IMR-90 (cell line): Measurements from ENCODE around the gene ARAP3.

Source experiments
- BHLHE40 ChIP-seq: fragments of 150-350 bp; IDR thresholded peaks from 2 replicates; pipeline ENCODE4 v1.6.1; 2016; ENCODE audit warnings: mild to moderate bottlenecking, low read depth, low read length
- CEBPB ChIP-seq: IDR thresholded peaks from 2 replicates; pipeline ENCODE4 v1.6.1; 2012; ENCODE audit warnings: low read depth, low read length, improper control_type of control experiment
- CHD1 ChIP-seq: IDR thresholded peaks from 2 replicates; pipeline ENCODE4 v1.6.1; 2012; ENCODE audit warnings: low read depth, low read length, improper control_type of control experiment
- CTCF ChIP-seq: conservative IDR thresholded peaks from 2 replicates; pipeline ENCODE4 v1.5.1; 2012; ENCODE audit warnings: mild to moderate bottlenecking, low read depth, low read length, improper control_type of control experiment
- ELK1 ChIP-seq: fragments of 150-350 bp; IDR thresholded peaks from 2 replicates; pipeline ENCODE4 v1.6.1; 2016; ENCODE audit warnings: low read depth, mild to moderate bottlenecking, low read length, moderate library complexity, borderline replicate concordance
- POLR2A ChIP-seq: IDR thresholded peaks from 2 replicates; pipeline ENCODE4 v1.6.1; 2012; ENCODE audit warnings: mild to moderate bottlenecking, low read depth, low read length
- USF2 ChIP-seq: fragments of 150-350 bp; IDR thresholded peaks from 2 replicates; pipeline ENCODE4 v1.6.1; 2017; ENCODE audit warnings: mild to moderate bottlenecking, antibody characterized with exemption, low read length, low read depth

- TF ChIP-seq CTCF (no peak), BHLHE40 (no peak), ELK1 (no peak), CEBPB (no peak), USF2 (no peak), POLR2A (no peak), CHD1 (no peak)
Observed at GRCh38 chr5:141657404-141657803, 24.6 kb downstream of the ARAP3 start.
